PC-3 (cell line): ENCODE data around the gene DDX5.

ENCODE experiments used
- EZH2phosphoT487 ChIP-seq: fragments of 300-600 bp; sonication (generic); IDR thresholded peaks from 2 replicates; pipeline ENCODE4 v1.6.1; 2018; ENCODE audit warnings: mild to moderate bottlenecking, antibody characterized with exemption, low read length, borderline replicate concordance
- TF ChIP-seq, protein P1 (sequence below): fragments of 300-600 bp; sonication (generic); conservative IDR thresholded peaks from 2 replicates; pipeline ENCODE4 v1.5.1; 2017; ENCODE audit warnings: antibody characterized with exemption, low read depth, mild to moderate bottlenecking, low read length

GRCh38 chr17:64529221-64529620 is 23.1 kb upstream of the DDX5 start:
- TF ChIP-seq, protein P1, sequence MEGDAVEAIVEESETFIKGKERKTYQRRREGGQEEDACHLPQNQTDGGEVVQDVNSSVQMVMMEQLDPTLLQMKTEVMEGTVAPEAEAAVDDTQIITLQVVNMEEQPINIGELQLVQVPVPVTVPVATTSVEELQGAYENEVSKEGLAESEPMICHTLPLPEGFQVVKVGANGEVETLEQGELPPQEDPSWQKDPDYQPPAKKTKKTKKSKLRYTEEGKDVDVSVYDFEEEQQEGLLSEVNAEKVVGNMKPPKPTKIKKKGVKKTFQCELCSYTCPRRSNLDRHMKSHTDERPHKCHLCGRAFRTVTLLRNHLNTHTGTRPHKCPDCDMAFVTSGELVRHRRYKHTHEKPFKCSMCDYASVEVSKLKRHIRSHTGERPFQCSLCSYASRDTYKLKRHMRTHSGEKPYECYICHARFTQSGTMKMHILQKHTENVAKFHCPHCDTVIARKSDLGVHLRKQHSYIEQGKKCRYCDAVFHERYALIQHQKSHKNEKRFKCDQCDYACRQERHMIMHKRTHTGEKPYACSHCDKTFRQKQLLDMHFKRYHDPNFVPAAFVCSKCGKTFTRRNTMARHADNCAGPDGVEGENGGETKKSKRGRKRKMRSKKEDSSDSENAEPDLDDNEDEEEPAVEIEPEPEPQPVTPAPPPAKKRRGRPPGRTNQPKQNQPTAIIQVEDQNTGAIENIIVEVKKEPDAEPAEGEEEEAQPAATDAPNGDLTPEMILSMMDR = no peak
- no peak for TF ChIP-seq EZH2phosphoT487
